Measurements from ENCODE around the gene KRT222.
A peak's percentile ranks its signal among the peaks of the same experiment; 100 is the strongest.

KRT222 gene

DNA sequence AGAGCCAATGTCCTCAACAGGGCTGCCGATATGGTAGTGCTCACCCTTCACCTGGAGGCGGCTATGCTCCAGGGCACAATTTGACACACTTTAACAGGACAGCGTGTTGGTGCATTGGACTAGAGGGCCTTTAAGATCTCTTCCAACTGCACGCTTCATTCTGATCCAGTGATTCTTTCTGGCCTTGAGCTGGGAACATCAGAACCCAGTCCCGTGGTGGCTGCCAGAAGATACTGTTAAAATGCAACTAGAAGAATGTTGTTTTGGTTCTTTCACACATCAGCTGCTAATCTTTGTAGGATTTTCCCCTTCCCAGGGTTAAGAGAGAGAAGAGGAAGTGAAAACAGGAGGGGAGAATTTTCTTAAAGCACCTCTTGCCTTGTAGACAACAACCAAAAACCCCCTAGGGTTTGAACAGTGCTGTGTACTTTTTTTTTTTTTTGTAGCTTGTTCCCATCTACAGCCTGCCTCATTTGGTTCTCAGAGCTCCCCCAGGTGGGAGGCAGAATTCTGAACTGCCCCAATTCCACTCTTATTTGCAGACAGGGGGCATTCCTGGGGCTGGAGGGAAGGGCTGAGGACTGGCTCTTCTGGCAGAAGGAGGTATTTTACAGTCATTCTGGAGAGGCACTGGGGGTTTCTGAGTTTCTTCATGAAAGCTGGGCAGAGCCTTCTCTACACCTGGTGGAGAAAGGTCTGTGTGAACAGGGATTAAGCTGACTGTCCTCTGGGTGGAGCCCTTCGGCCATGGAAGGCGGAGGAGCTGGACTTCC, 49.7 kb downstream of the KRT222 start:
- no peak for DNase-seq (ENCODE audit: low read depth in 2 of 2)

DNA sequence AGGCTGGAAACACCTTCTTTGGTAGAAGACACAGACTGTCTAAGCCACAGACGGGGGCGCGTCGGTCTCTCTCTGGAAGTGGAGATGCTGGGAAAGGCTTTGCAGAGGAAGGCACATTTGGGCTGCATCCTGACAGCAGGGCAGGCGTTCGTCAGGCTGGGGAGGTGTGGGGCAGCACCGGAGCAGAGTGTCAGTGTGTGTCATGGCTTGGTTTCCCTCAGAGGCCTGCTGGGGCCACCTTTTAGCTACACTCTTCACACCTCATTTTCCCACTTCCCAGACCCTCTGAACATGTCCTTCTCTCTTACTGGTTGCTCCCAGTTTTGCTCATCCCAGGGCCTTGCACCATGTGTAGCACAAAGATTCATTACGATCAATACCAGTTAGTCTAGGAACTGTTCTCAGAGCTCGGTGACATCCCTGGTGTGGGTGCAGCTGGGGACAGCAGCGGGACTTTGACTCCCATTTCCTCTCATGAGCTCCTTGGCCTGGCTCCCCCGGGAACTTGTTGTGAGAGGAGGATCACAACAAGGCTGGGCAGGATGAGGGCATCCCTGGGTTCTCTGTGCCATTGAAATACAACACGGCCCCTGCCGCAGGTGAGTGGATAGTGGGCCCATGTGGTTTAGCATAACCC, 50.4 kb downstream of the KRT222 start:
- no peak for DNase-seq (ENCODE audit: low read depth in 2 of 2)

- DNase-seq (ENCODE audit: low read depth in 2 of 2), result no peak
Observed at GRCh38 chr17:40613467-40614154, 51.4 kb downstream of the KRT222 start.

GRCh38 chr17:40612599-40613244, 52.3 kb downstream of the KRT222 start:
- DNase-seq (ENCODE audit: low read depth in 2 of 2), result no peak

- DNase-seq (ENCODE audit: low read depth in 2 of 2), result no peak
Observed at GRCh38 chr17:40611840-40612474, 53.0 kb downstream of the KRT222 start.

GRCh38 chr17:40610359-40610758, 54.6 kb downstream of the KRT222 start:
- DNase-seq (ENCODE audit: low read depth in 2 of 2), result no peak

DNA sequence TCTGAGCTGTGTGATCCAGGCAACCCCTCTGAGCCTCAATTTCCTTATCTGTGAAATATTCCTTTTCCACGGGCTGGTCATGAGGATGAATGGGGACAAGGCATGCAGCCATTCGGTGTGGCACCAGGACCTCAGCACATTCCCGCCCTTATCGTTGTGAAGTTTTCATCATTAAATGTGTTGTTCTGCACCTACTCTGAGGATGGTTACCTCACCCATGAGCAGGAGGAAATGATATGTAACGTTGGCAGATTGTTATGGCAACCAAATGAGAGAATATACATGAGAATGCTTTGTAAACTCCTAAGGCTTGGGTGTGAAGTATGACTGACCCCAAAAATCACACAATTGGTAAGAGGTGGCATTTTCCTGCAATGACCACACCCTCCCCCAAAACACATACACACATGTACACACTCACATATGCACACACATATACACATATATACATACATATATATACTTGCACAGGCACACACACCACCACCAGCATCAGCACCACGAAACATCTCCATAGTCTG, 56.9 kb downstream of the KRT222 start:
- DNase-seq (ENCODE audit: low read depth in 2 of 2), result no peak

GRCh38 chr17:40607641-40608040, 57.3 kb downstream of the KRT222 start:
- no peak for DNase-seq (ENCODE audit: low read depth in 2 of 2)

- DNase-seq (ENCODE audit: low read depth in 2 of 2), result no peak
Observed at GRCh38 chr17:40606548-40607353, 58.2 kb downstream of the KRT222 start.

DNA sequence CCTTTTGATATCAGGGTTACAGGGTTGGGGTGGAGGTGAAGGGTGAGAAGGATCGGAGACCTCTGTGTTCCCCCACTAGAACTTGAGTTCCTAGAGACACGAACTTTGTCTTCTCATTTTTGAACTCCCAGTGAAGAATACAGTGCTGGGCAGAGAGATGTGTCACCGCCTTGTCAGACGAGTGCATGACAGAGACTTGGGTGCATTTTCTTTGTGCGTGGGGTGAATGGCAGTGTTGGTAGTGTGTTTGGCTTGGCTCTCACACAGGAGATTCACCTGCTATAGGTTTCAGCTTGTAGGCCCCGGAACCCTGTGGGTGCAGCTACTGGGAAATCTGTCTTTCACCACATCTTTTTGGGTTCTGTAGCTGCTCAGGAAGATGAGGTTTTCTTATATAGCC, 59.7 kb downstream of the KRT222 start:
- peak; percentile 71 to 72 for DNase-seq (ENCODE audit: low read depth in 2 of 2)

All from stimulated activated CD8-positive, alpha-beta memory T cell treated with anti-CD3 and anti-CD28 coated beads, Interleukin-7, amount 100 ng/mL, for 4 hours (primary cell).